Esophagus muscularis mucosa (tissue), 3 donors: ENCODE results near the gene TUBGCP2.

ENCODE experiments used
- POLR2A ChIP-seq: fragments of 450-650 bp; IDR thresholded peaks from one replicate; pipeline ENCODE4 v1.6.1; 2017; ENCODE audit warnings: antibody characterized with exemption, moderate library complexity, mild to moderate bottlenecking, low read depth
- TF ChIP-seq, protein P1 (sequence below), 3 experiments: fragments of 200-600 bp in 2 of 3; fragments of 450-650 bp in 1 of 3; sonication (generic) in 2 of 3; IDR thresholded peaks; one replicate each; pipeline ENCODE4 v1.5.1; 2017 to 2019; ENCODE audit warnings: antibody characterized with exemption in 3 of 3, mild to moderate bottlenecking in 2 of 3, moderate library complexity in 1 of 3

DNA sequence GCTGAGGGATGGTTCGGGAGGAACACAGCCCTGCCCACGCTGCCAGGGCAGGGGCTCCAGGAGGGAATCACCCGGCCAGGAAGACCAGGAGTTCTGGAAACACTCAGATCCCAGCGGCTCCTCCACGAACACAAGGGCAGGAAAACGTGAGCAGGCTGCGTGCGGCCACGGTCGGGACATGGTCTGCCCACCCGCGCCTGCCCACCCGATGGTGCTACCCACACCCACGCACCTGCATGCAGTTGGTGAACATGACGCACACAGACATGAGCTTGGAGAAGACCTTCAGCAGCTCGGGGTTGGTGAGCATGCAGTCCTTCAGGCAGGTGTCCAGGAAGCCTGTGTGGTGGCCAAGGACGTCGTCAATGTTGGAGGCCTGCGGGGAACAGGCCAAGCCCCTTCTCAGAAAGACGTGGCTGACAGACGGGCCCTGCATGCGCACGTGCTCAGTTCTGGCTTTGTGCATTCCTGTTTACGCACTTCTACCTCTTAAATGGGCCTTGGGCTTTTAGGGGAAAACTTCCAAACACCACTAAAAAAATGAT, 25.8 kb downstream of the TUBGCP2 start:
- TF ChIP-seq, protein P1, sequence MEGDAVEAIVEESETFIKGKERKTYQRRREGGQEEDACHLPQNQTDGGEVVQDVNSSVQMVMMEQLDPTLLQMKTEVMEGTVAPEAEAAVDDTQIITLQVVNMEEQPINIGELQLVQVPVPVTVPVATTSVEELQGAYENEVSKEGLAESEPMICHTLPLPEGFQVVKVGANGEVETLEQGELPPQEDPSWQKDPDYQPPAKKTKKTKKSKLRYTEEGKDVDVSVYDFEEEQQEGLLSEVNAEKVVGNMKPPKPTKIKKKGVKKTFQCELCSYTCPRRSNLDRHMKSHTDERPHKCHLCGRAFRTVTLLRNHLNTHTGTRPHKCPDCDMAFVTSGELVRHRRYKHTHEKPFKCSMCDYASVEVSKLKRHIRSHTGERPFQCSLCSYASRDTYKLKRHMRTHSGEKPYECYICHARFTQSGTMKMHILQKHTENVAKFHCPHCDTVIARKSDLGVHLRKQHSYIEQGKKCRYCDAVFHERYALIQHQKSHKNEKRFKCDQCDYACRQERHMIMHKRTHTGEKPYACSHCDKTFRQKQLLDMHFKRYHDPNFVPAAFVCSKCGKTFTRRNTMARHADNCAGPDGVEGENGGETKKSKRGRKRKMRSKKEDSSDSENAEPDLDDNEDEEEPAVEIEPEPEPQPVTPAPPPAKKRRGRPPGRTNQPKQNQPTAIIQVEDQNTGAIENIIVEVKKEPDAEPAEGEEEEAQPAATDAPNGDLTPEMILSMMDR (IDR thresholded peaks at IDR 0.05) = no peak
- TF ChIP-seq POLR2A = no peak
